Activated CD4-positive, alpha-beta T cell treated with anti-CD3 and anti-CD28 coated beads, Interleukin-2, amount 10 ng/mL, durations not matched to agents 7 days and 5 days (primary cell): ENCODE data around the gene ZNF217. TPM values are rescaled to one million over a fixed set of nuclear protein-coding genes. Genes with fewer than 3 reads are reported as not detected.
"Not testable (repeated sequence)": the region's sequence is repeated elsewhere in the genome, so short reads cannot be mapped to it uniquely, and the experiment has no call there.

Experiments
- CTCF ChIA-PET: fragments of 350-600 bp; sonication (Branson Sonifier 250); formaldehyde crosslinking; loops from one replicate; lab custom pipeline; 2021; ENCODE audit warnings: antibody characterized with exemption; lab: Charles Lee
- POLR2A ChIA-PET: fragments of 350-600 bp; sonication (Branson Sonifier 250); formaldehyde crosslinking; loops from one replicate; lab custom pipeline; 2021; ENCODE audit warnings: antibody characterized with exemption; lab: Charles Lee
- DNase-seq: peaks from one replicate; pipeline ENCODE4 v3.0.0-alpha.2; 2020
- H3K27ac Mint-ChIP-seq: one replicate; pipeline ENCODE4 v1.8.0; 2021; ENCODE audit warnings: mild to moderate bottlenecking, moderate library complexity, mixed read lengths
- H3K27me3 Mint-ChIP-seq: one replicate; pipeline ENCODE4 v1.8.0; 2021; ENCODE audit warnings: mixed read lengths
- H3K36me3 Mint-ChIP-seq: one replicate; pipeline ENCODE4 v1.8.0; 2021; ENCODE audit warnings: low read depth, mixed read lengths
- H3K4me1 Mint-ChIP-seq: one replicate; pipeline ENCODE4 v1.8.0; 2021; ENCODE audit warnings: mixed read lengths
- H3K4me3 Mint-ChIP-seq: one replicate; pipeline ENCODE4 v1.8.0; 2021; ENCODE audit warnings: mild to moderate bottlenecking, moderate library complexity, mixed read lengths
- H3K9me3 Mint-ChIP-seq: one replicate; pipeline ENCODE4 v1.8.0; 2021; ENCODE audit warnings: mixed read lengths
- total RNA-seq, 2 experiments: library from RNA; stranded (reverse); gene quantifications; one replicate each; pipeline ENCODE4 v1.2.3, GENCODE V29; 2021

ZNF217 gene
- total RNA-seq, 2 experiments from 2014 or later = 97.5 to 99.7 TPM

- H3K27ac Mint-ChIP-seq, H3K4me1 Mint-ChIP-seq, CTCF ChIA-PET, DNase-seq, H3K9me3 Mint-ChIP-seq, H3K27me3 Mint-ChIP-seq, H3K36me3 Mint-ChIP-seq, H3K4me3 Mint-ChIP-seq: not testable (repeated sequence)
- POLR2A ChIA-PET = interaction anchor here (0.6 kb wide), 1 partner anchor 24 kb away, joined by 5 read pairs; no protein-coding TSS in a partner anchor
Observed at GRCh38 chr20:53523615-53524014, 70.0 kb downstream of the ZNF217 start.

GRCh38 chr20:53522696-53523095 is 70.9 kb downstream of the ZNF217 start:
- CTCF ChIA-PET = interaction anchor here (1.2 kb wide), 1 partner anchor 12 kb away, joined by 3 read pairs; no protein-coding TSS in a partner anchor
- Mint-ChIP-seq H3K4me1 (no peaks in the 10 kb centered on the region), H3K9me3 (no peaks in the 10 kb centered on the region), H3K4me3 (no peak overlapping the region), H3K36me3 (no peaks in the 10 kb centered on the region), H3K27me3 (no peaks in the 10 kb centered on the region), H3K27ac (no peak overlapping the region)
- POLR2A ChIA-PET = no interaction called here
- DNase-seq = no peak

- H3K27me3 Mint-ChIP-seq = no peaks in the 10 kb centered on the region
- H3K36me3 Mint-ChIP-seq = no peaks in the 10 kb centered on the region
- H3K9me3 Mint-ChIP-seq = no peaks in the 10 kb centered on the region
- ChIA-PET CTCF (interaction anchor here (1.2 kb wide), 1 partner anchor 12 kb away, joined by 3 read pairs; no protein-coding TSS in a partner anchor), POLR2A (no interaction called here)
- no peak overlapping the region for H3K27ac Mint-ChIP-seq
- no peak for DNase-seq
- no peak overlapping the region for H3K4me3 Mint-ChIP-seq
- H3K4me1 Mint-ChIP-seq = no peaks in the 10 kb centered on the region
Observed at GRCh38 chr20:53522026-53522425, 71.6 kb downstream of the ZNF217 start.

GRCh38 chr20:53521421-53521820 is 72.2 kb downstream of the ZNF217 start:
- DNase-seq, H3K27ac Mint-ChIP-seq, H3K36me3 Mint-ChIP-seq, POLR2A ChIA-PET, H3K4me3 Mint-ChIP-seq, H3K4me1 Mint-ChIP-seq, H3K9me3 Mint-ChIP-seq, H3K27me3 Mint-ChIP-seq: not testable (repeated sequence)
- CTCF ChIA-PET = interaction anchor here (1.2 kb wide), 1 partner anchor 11 kb away, joined by 3 read pairs; no protein-coding TSS in a partner anchor

GRCh38 chr20:53517146-53517545 is 76.5 kb downstream of the ZNF217 start:
- ChIA-PET POLR2A (interaction anchor here (0.6 kb wide), 1 partner anchor 122 kb away, joined by 5 read pairs; no protein-coding TSS in a partner anchor), CTCF (no interaction called here)
- no peaks in the 10 kb centered on the region for H3K27me3 Mint-ChIP-seq
- H3K27ac Mint-ChIP-seq = no peak overlapping the region
- H3K9me3 Mint-ChIP-seq = no peaks in the 10 kb centered on the region
- no peak for DNase-seq
- H3K4me3 Mint-ChIP-seq = no peak overlapping the region
- H3K36me3 Mint-ChIP-seq = no peaks in the 10 kb centered on the region
- no peaks in the 10 kb centered on the region for H3K4me1 Mint-ChIP-seq
